GM18505 (cell line): ENCODE measurements around the gene MPP2.
"Not testable (repeated sequence)": the region's sequence is repeated elsewhere in the genome, so short reads cannot be mapped to it uniquely, and the experiment has no call there.

Source experiments
- ATAC-seq: cut with Tn5 transposase; IDR thresholded peaks from one replicate; pipeline ENCODE4 v1.9.1; 2021; ENCODE audit not compliant: unreplicated experiment
- POLR2A ChIP-seq: IDR thresholded peaks from 4 replicates; pipeline ENCODE4 v1.6.1; 2011; ENCODE audit warnings: borderline replicate concordance; ENCODE audit not compliant: insufficient read depth, insufficient read length; ENCODE audit errors: extremely low read depth

Gene MPP2

GRCh38 chr17:43842975-43843325 is 64.4 kb downstream of the MPP2 start:
- ATAC-seq, result no peak

GRCh38 chr17:43842091-43842974 is 65.0 kb downstream of the MPP2 start:
- not testable (repeated sequence) for ATAC-seq

More at GRCh38 chr17:43842975-43843325, 64.4 kb downstream of the MPP2 start:
- no peak for TF ChIP-seq POLR2A

GRCh38 chr17:43841282-43841681 is 66.1 kb downstream of the MPP2 start:
- no peak for TF ChIP-seq POLR2A
- no peak for ATAC-seq

- ATAC-seq, result no peak
- no peak for TF ChIP-seq POLR2A
These were observed 66.5 kb downstream of the MPP2 start for GRCh38 chr17:43840814-43841213.

- no peak for TF ChIP-seq POLR2A
- ATAC-seq, result no peak
These were observed 67.6 kb downstream of the MPP2 start for GRCh38 chr17:43839670-43840108.

- no peak for ATAC-seq
- TF ChIP-seq POLR2A, result no peak
These were observed 73.2 kb downstream of the MPP2 start for GRCh38 chr17:43834106-43834505.

- no peak for TF ChIP-seq POLR2A
- ATAC-seq, result no peak
These were observed 74.1 kb downstream of the MPP2 start, which contains the start of gene MPP3 for GRCh38 chr17:43832976-43833829. Gene MPP3, minus strand, starts transcription at chr17:43833146. Its CDS starts 1,240 bp downstream, at chr17:43831906.

- ATAC-seq, result no peak
These were observed 75.0 kb downstream of the MPP2 start for GRCh38 chr17:43832168-43832975.

GRCh38 chr17:43831633-43832032 is 75.7 kb downstream of the MPP2 start:
- no peak for ATAC-seq
- TF ChIP-seq POLR2A, result no peak

More at GRCh38 chr17:43832168-43832975, 75.0 kb downstream of the MPP2 start:
- TF ChIP-seq POLR2A, result no peak

- no peak for ATAC-seq
- no peak for TF ChIP-seq POLR2A
These were observed 76.7 kb downstream of the MPP2 start for GRCh38 chr17:43830510-43831140.

- no peak for ATAC-seq
- TF ChIP-seq POLR2A, result no peak
These were observed 77.6 kb downstream of the MPP2 start for GRCh38 chr17:43829738-43830137.

GRCh38 chr17:43827596-43827995 is 79.7 kb downstream of the MPP2 start:
- no peak for TF ChIP-seq POLR2A

GRCh38 chr17:43826206-43826605 is 81.1 kb downstream of the MPP2 start:
- no peak for TF ChIP-seq POLR2A
- no peak for ATAC-seq

More at GRCh38 chr17:43827596-43827995, 79.7 kb downstream of the MPP2 start:
- no peak for ATAC-seq

GRCh38 chr17:43825567-43825966 is 81.8 kb downstream of the MPP2 start:
- no peak for TF ChIP-seq POLR2A
- ATAC-seq, result no peak
